NCI-H2029 treated with DMSO at 0.1 percent for 48 hours (cell line): Measurements from ENCODE around the gene HBD.
"Not testable (repeated sequence)": the region's sequence is repeated elsewhere in the genome, so short reads cannot be mapped to it uniquely, and the experiment has no call there.

Source experiments
- DNase-seq: peaks from one replicate; lab custom pipeline; 2025; lab: John Stamatoyannopoulos, UW

The HBD gene

GRCh38 chr11:5234381-5234834 lies at the start of gene HBD:
Gene HBD (minus strand): TSS chr11:5234483. CDS start chr11:5234433, 50 bp downstream.
- no peak for DNase-seq

- DNase-seq = no peak
Measured at GRCh38 chr11:5283882-5284281, 49.6 kb upstream of the HBD start.

GRCh38 chr11:5283086-5283485 lies 48.8 kb upstream of the HBD start:
- no peak for DNase-seq

- no peak for DNase-seq
Measured at GRCh38 chr11:5282628-5283027, 48.3 kb upstream of the HBD start.

GRCh38 chr11:5281596-5281995 lies 47.3 kb upstream of the HBD start:
- no peak for DNase-seq

GRCh38 chr11:5280582-5281102 lies 46.4 kb upstream of the HBD start:
- no peak for DNase-seq

GRCh38 chr11:5279471-5280090 lies 45.3 kb upstream of the HBD start:
- no peak for DNase-seq

- DNase-seq = no peak
Measured at GRCh38 chr11:5277807-5278382, 43.6 kb upstream of the HBD start.

GRCh38 chr11:5276697-5277096 lies 42.4 kb upstream of the HBD start:
- no peak for DNase-seq

GRCh38 chr11:5275369-5276110 lies 41.3 kb upstream of the HBD start:
- DNase-seq = no peak

- DNase-seq = no peak
Measured at GRCh38 chr11:5274395-5274794, 40.1 kb upstream of the HBD start.

GRCh38 chr11:5272395-5273017 lies 38.2 kb upstream of the HBD start:
- DNase-seq = no peak

GRCh38 chr11:5269715-5270147 lies 35.4 kb upstream of the HBD start, which contains the start of gene HBE1:
Gene HBE1 (minus strand): TSS chr11:5269945. CDS start chr11:5269890, 55 bp downstream.
- no peak for DNase-seq

GRCh38 chr11:5267033-5267563 lies 32.8 kb upstream of the HBD start:
- no peak for DNase-seq

- DNase-seq = no peak
Measured at GRCh38 chr11:5266609-5267008, 32.3 kb upstream of the HBD start.

- no peak for DNase-seq
Measured at GRCh38 chr11:5265832-5266231, 31.5 kb upstream of the HBD start.

- DNase-seq = no peak
Measured at GRCh38 chr11:5258543-5259262, 24.4 kb upstream of the HBD start.

- DNase-seq = no peak
Measured at GRCh38 chr11:5257296-5257695, 23.0 kb upstream of the HBD start.

- not testable (repeated sequence) for DNase-seq
Measured at GRCh38 chr11:5254646-5255413, 20.5 kb upstream of the HBD start, which contains the start of gene HBG2. Gene HBG2 (minus strand): TSS chr11:5254781. CDS start chr11:5254728, 53 bp downstream.

- DNase-seq = not testable (repeated sequence)
Measured at GRCh38 chr11:5254023-5254422, 19.7 kb upstream of the HBD start.

GRCh38 chr11:5253440-5253839 lies 19.2 kb upstream of the HBD start:
- DNase-seq = not testable (repeated sequence)
